ENCODE results near the gene TMEM63A. TPM values are rescaled to one million over a fixed set of nuclear protein-coding genes. Genes with fewer than 3 reads are reported as not detected.

TMEM63A gene
- polyA plus RNA-seq, 1 of the 3 experiments (the other 2 are of a cell fraction) = 13.5 TPM

GRCh38 chr1:225843426-225843795, 38.8 kb downstream of the TMEM63A start:
- Histone ChIP-seq H3K4me3 (ENCODE audit: low read depth in 2 of 2, low read length in 1 of 2) (no peak overlapping the region), H3K4me1 (ENCODE audit: control insufficient read depth in 1 of 2, insufficient read depth in 2 of 2, low read depth in 1 of 2, low read length in 1 of 2) (peaks cover 0 to 7% of the 10 kb centered on the region in 2 experiments; a peak in 1 of 4 replicates), H3K79me2 (ENCODE audit: insufficient read depth) (no peaks in the 10 kb centered on the region), H3K36me3 (replicated peaks in 1 of 2; ENCODE audit: control insufficient read depth in 1 of 2, insufficient read depth in 2 of 2, low read length in 1 of 2) (peaks cover 6 to 35% of the 10 kb centered on the region in 2 experiments), H3K27me3 (ENCODE audit: insufficient read depth) (no peaks in the 10 kb centered on the region), H4K20me1 (ENCODE audit: insufficient read depth) (no peaks in the 10 kb centered on the region), H3K9ac (no peak overlapping the region), H3K9me3 (no peaks in the 10 kb centered on the region), H3K27ac (ENCODE audit: low read depth in 2 of 2, low read length in 1 of 2) (no peak overlapping the region), H3F3A (replicated peaks; ENCODE audit: insufficient read depth) (no peaks in the 10 kb centered on the region), H2AFZ (ENCODE audit: low read depth) (no peak overlapping the region), H3K9me2 (no peaks in the 10 kb centered on the region), H3K4me2 (no peak overlapping the region)
- DNase-seq = no peak
- POLR2A ChIA-PET = no interaction called here
- CTCF ChIA-PET = interaction anchor here (0.9 to 1.5 kb wide), 2 partner anchors 10 to 369 kb away, joined by 3 to 6 read pairs; no protein-coding TSS in a partner anchor
- TF ChIP-seq, protein P1, sequence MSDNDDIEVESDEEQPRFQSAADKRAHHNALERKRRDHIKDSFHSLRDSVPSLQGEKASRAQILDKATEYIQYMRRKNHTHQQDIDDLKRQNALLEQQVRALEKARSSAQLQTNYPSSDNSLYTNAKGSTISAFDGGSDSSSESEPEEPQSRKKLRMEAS (IDR thresholded peaks at IDR 0.05; ENCODE audit: low read depth) = no peak
- TF ChIP-seq SMC3 (IDR thresholded peaks at IDR 0.05; ENCODE audit: low read depth, low read length) (no peak), POLR2AphosphoS5 (IDR thresholded peaks at IDR 0.05; ENCODE audit: low read depth, low read length) (no peak), USF2 (IDR thresholded peaks at IDR 0.05; ENCODE audit: borderline replicate concordance, low read depth, low read length) (no peak), TAF1 (IDR thresholded peaks at IDR 0.05; ENCODE audit: borderline replicate concordance, low read depth, low read length) (no peak), YY1 (IDR thresholded peaks at IDR 0.05; ENCODE audit: low read depth) (no peak), RXRA (IDR thresholded peaks at IDR 0.05; ENCODE audit: borderline replicate concordance, low read depth) (no peak), EP300 (IDR thresholded peaks at IDR 0.05; ENCODE audit: borderline replicate concordance in 1 of 2, low read depth in 1 of 2, low read length in 1 of 2) (no peak)
- WGBS (ENCODE audit: low lambda C conversion rate) = 95% methylated on average over 5 of the region's 6 CpGs

DNA sequence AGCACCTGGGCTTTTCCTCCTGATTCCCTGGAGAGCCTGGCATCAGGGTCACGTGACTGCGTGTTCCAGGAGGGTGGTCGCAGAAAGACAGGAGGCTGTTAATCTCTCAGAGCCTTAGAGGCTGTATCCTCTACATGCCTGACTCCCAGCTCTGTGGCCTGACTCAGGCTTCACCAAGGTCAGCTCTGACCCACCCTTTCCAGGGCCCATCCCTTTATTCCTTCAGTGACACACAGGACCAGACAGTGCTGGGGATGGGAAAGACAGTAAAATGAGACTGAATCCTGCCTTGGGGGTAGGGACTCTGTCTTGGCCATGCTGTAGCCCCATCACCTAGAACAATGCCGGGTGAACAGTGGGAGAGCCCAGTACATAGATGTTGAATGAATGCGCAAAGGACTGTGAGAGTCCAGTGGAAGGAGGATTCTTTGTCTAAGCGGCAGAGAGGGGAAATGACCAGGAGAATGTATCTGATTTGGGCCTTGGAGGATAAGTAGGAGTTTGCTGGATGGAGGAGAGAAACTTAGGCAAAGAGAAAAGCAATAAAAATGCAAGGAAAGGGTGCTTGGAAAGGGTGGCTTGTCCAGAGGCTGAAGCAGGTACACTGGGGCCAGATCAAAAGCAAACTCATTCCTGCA, 39.3 kb downstream of the TMEM63A start:
- no peaks in the 10 kb centered on the region for H3F3A ChIP-seq (replicated peaks; ENCODE audit: insufficient read depth)
- H3K4me3 ChIP-seq (ENCODE audit: low read depth in 2 of 2, low read length in 1 of 2) = no peak overlapping the region
- no peak overlapping the region for H3K9ac ChIP-seq
- ChIA-PET CTCF (interaction anchor here (0.9 to 1.5 kb wide), 3 partner anchors 10 to 368 kb away, joined by 3 to 6 read pairs (median 4); partner anchors contain the start of gene LEFTY2), POLR2A (no interaction called here)
- no peaks in the 10 kb centered on the region for H3K79me2 ChIP-seq (ENCODE audit: insufficient read depth)
- no peak for DNase-seq
- H4K20me1 ChIP-seq (ENCODE audit: insufficient read depth) = no peaks in the 10 kb centered on the region
- H3K4me1 ChIP-seq (ENCODE audit: control insufficient read depth in 1 of 2, insufficient read depth in 2 of 2, low read depth in 1 of 2, low read length in 1 of 2) = peaks cover 0 to 7% of the 10 kb centered on the region in 2 experiments; a peak in 1 of 4 replicates
- 81% methylated on average over 4 of the region's 6 CpGs for WGBS (ENCODE audit: low lambda C conversion rate)
- no peaks in the 10 kb centered on the region for H3K27me3 ChIP-seq (ENCODE audit: insufficient read depth)
- H3K36me3 ChIP-seq (replicated peaks in 1 of 2; ENCODE audit: control insufficient read depth in 1 of 2, insufficient read depth in 2 of 2, low read length in 1 of 2) = peaks cover 6 to 38% of the 10 kb centered on the region in 2 experiments
- H3K27ac ChIP-seq (ENCODE audit: low read depth in 2 of 2, low read length in 1 of 2) = no peak overlapping the region
- H3K4me2 ChIP-seq = no peak overlapping the region
- H3K9me3 ChIP-seq = no peaks in the 10 kb centered on the region
- H2AFZ ChIP-seq (ENCODE audit: low read depth) = no peak overlapping the region
- no peaks in the 10 kb centered on the region for H3K9me2 ChIP-seq
- no peak for TF ChIP-seq RAD21 (IDR thresholded peaks at IDR 0.05; ENCODE audit: low read length)
- TF ChIP-seq TEAD4 (IDR thresholded peaks at IDR 0.05; ENCODE audit: borderline replicate concordance, insufficient read depth) = no peak
- TF ChIP-seq, protein P2, sequence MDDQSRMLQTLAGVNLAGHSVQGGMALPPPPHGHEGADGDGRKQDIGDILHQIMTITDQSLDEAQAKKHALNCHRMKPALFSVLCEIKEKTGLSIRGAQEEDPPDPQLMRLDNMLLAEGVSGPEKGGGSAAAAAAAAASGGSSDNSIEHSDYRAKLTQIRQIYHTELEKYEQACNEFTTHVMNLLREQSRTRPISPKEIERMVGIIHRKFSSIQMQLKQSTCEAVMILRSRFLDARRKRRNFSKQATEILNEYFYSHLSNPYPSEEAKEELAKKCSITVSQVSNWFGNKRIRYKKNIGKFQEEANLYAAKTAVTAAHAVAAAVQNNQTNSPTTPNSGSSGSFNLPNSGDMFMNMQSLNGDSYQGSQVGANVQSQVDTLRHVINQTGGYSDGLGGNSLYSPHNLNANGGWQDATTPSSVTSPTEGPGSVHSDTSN (IDR thresholded peaks at IDR 0.05) = no peak
- no peak for TF ChIP-seq RFX5 (IDR thresholded peaks at IDR 0.05; ENCODE audit: low read length)
- TF ChIP-seq, protein P1 (IDR thresholded peaks at IDR 0.05; ENCODE audit: low read depth) = no peak
- TF ChIP-seq EZH2phosphoT487 (IDR thresholded peaks at IDR 0.05; ENCODE audit: borderline replicate concordance, low read depth) = no peak
- TF ChIP-seq JUND (IDR thresholded peaks at IDR 0.05) = no peak
- TF ChIP-seq YY1 (IDR thresholded peaks at IDR 0.05; ENCODE audit: low read depth) = no peak
- TF ChIP-seq, protein P3, sequence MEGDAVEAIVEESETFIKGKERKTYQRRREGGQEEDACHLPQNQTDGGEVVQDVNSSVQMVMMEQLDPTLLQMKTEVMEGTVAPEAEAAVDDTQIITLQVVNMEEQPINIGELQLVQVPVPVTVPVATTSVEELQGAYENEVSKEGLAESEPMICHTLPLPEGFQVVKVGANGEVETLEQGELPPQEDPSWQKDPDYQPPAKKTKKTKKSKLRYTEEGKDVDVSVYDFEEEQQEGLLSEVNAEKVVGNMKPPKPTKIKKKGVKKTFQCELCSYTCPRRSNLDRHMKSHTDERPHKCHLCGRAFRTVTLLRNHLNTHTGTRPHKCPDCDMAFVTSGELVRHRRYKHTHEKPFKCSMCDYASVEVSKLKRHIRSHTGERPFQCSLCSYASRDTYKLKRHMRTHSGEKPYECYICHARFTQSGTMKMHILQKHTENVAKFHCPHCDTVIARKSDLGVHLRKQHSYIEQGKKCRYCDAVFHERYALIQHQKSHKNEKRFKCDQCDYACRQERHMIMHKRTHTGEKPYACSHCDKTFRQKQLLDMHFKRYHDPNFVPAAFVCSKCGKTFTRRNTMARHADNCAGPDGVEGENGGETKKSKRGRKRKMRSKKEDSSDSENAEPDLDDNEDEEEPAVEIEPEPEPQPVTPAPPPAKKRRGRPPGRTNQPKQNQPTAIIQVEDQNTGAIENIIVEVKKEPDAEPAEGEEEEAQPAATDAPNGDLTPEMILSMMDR (IDR thresholded peaks at IDR 0.05) = no peak
- TF ChIP-seq POLR2AphosphoS5 (IDR thresholded peaks at IDR 0.05; ENCODE audit: low read depth, low read length) = no peak
- TF ChIP-seq ELF1 (IDR thresholded peaks at IDR 0.05) = no peak
- TF ChIP-seq SIN3A (IDR thresholded peaks at IDR 0.05; ENCODE audit: borderline replicate concordance, low read depth, low read length) = no peak
- TF ChIP-seq, protein P4, sequence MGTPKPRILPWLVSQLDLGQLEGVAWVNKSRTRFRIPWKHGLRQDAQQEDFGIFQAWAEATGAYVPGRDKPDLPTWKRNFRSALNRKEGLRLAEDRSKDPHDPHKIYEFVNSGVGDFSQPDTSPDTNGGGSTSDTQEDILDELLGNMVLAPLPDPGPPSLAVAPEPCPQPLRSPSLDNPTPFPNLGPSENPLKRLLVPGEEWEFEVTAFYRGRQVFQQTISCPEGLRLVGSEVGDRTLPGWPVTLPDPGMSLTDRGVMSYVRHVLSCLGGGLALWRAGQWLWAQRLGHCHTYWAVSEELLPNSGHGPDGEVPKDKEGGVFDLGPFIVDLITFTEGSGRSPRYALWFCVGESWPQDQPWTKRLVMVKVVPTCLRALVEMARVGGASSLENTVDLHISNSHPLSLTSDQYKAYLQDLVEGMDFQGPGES (IDR thresholded peaks at IDR 0.05; ENCODE audit: low read depth, low read length) = no peak
- TF ChIP-seq GATA2 (CRISPR knock-in tag; IDR thresholded peaks at IDR 0.05) = no peak
- no peak for TF ChIP-seq EP300 (IDR thresholded peaks at IDR 0.05; ENCODE audit: borderline replicate concordance in 1 of 2, low read depth in 1 of 2, low read length in 1 of 2)
- TF ChIP-seq SMC3 (IDR thresholded peaks at IDR 0.05; ENCODE audit: low read depth, low read length) = no peak
- no peak for TF ChIP-seq USF2 (IDR thresholded peaks at IDR 0.05; ENCODE audit: borderline replicate concordance, low read depth, low read length)

Measured in SK-N-SH (cell line).